ENCODE data around the gene PLA2G3. TPM values are rescaled to one million over a fixed set of nuclear protein-coding genes. Genes with fewer than 3 reads are reported as not detected.

Gene PLA2G3
- total and polyA plus RNA-seq, 2 of the 13 experiments (the other 11 are each of a cell fraction or from before 2014, with no cell fraction given), result 0.12 to 0.42 TPM

- TF ChIP-seq RXRB (CRISPR knock-in tag; IDR thresholded peaks at IDR 0.05; ENCODE audit: borderline replicate concordance) (peak; percentile 96), HNRNPL (IDR thresholded peaks at IDR 0.05; ENCODE audit: low read depth, low read length) (0 out of 2 replicates have a peak, but pooled peaks have one; percentile 34), ZNF687 (CRISPR knock-in tag; IDR thresholded peaks at IDR 0.05) (peak; percentile 42; the same call in 1 of the 2 replicates), RAD21 (CRISPR knock-in tag; IDR thresholded peaks at IDR 0.05) (peak; percentile 89), STAG1 (CRISPR knock-in tag; IDR thresholded peaks at IDR 0.05) (peak; percentile 83), RXRA (CRISPR knock-in tag; IDR thresholded peaks at IDR 0.05) (peak; percentile 94), NR2F6 (IDR thresholded peaks at IDR 0.05) (no peak), NR2F6 (CRISPR knock-in tag; IDR thresholded peaks at IDR 0.05) (peak; percentile 40; the same call in 1 of the 2 replicates), CTCF (CRISPR knock-in tag; IDR thresholded peaks at IDR 0.05) (peak; percentile 89)
Measured at GRCh38 chr22:31089160-31090100, 50.9 kb downstream of the PLA2G3 start (continued).
